HPDE6-E6E7 (cell line): ENCODE data around the gene ITGAD.

ENCODE experiments used
- DNase-seq: peaks from one replicate; pipeline ENCODE4 v3.0.0; 2011; ENCODE audit warnings: missing footprints; ENCODE audit errors: extremely low spot score

The ITGAD gene

GRCh38 chr16:31393056-31393455, at the start of gene ITGAD:
ITGAD (plus strand) TSS chr16:31393335; CDS start chr16:31393361, 26 bp downstream.
- no peak for DNase-seq

DNA sequence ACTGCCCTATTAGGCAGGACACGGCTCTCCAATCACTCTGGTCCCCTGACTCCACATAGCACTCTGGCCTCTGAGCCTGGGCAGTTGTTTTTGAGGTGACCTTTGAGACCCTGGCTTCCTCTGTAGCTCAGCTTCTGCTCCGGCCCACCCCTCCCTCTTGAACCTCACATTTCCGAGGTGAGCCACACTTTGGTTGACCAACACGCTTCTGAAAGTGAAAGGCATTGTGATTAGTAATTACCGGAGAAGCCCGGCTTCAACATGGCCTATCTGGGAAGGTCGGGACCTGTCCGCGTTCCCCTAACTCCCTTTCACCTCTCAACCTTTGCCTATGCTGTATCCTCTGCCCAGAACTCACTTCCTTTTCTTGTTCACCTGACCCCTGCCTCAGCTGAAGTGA, 48.4 kb upstream of the ITGAD start:
- no peak for DNase-seq

DNA sequence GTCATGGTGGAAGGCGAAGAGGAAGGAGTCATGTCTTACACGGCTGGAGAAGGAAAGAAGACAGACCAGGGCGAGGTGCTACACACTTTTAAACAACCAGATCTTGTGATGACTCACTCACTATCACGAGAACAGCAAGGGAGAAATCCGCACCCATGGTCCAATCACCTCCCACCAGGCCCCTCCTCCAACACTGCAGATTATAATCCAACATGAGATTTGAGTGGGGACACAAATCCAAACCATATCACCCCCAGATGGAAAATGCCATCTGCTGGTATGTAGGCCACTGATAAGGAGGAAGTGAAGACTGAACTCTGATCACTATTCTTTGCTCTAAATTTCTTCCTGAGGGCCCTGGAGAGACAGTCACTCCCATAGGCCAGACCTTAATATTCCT, 45.7 kb upstream of the ITGAD start:
- no peak for DNase-seq

GRCh38 chr16:31348579-31348978, 44.6 kb upstream of the ITGAD start:
- no peak for DNase-seq

GRCh38 chr16:31350275-31351005, 42.7 kb upstream of the ITGAD start:
- DNase-seq = no peak

DNA sequence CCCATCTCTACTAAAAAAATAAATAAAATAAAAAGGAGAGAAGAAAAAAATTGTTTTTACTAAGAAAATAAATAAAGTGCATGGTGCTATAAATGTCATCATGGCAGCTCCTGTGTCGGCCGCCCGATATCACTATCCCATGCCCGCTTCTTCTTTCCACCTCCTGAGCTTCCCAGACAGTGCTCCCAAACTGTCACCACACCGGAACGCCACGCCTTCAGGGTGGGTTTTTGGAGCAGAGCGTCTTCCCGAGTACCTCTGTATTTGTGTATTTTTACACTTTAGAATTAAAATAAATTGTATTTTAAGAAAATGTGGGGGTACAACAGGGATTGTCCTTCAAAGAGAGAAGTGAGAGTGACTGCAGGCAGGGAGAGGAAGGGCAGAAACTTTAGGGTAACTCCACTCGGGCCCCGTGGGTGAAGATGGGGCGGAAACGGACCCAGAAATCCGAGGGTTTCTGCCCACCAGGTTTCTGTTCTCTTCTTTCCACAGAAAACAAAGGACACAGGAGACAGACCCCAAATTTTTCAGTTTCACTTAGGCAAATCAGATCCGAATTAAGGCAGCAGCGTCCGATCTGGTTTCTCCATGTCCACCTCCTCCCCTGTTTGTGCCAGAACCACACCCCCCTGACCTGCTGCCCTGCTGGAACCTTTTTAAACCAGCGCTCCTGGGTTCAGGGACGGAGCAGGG, 41.7 kb upstream of the ITGAD start:
- no peak for DNase-seq

DNA sequence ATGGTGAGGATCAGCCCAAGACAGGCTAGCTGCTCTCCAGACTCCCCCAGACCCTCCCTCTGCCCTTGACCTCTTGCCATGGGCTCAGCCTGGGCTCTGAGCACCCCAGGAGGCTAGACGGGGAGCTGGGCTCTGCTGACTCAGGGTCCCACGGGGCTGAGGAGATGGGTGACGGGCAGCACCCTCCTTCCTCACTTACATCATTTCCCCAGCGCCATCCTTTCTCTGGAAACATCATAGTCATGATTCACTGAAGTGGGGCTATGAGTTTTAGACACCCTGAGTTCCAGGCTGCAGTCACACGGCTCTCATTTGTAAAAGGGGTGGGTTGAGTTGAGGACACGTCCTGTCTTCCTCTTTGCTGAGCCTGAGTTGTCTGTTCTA, 41.2 kb upstream of the ITGAD start:
- no peak for DNase-seq

GRCh38 chr16:31352376-31353115, 40.6 kb upstream of the ITGAD start:
- DNase-seq = no peak

DNA sequence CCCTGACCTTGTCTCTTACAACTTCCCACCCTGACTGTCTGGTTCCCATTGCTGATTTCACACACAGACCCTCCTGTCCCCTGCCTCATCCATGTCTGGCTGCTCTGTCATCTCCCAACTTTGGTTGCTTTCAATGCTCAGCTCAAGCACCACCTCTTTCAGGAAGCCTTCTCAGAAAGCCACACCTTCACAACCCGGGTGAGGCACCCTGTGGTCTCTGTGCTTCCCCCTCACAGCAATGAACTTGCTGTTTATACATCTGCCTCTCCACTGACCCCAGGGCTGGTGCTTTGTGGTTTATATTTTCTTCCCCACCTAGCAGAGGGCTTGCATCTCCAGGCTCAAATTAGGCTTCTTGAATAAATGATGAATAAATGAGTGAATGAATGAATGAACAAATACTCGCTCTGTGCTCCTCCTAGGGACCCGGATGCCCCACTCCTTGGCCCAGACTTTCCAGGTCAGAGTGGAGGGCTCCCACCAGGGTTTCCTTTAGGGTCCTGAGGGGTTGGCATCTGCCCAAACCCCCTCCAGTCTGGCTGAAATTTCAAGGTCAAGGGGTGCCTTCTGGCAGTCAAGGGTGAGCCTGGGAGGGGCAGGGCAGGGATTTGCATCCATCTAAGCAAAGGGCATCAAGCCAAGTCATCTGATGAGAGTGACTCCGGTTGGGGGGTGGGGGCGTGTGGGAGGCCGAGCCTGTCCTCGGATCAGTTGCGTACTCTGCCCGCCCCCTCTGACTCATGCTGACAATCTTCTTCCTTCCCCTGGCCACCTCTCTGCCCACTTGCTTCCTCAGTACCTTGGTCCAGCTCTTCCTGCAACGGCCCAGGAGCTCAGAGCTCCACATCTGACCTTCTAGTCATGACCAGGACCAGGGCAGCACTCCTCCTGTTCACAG, 38.5 kb upstream of the ITGAD start, which contains the start of gene ITGAX:
Gene ITGAX, plus strand, starts transcription at position 783 of the 898 bp plus-strand sequence. Its CDS starts 79 bp downstream, at position 862.
- DNase-seq = peak; percentile 34

- no peak for DNase-seq
These were observed 37.6 kb upstream of the ITGAD start for GRCh38 chr16:31355431-31356100.

DNA sequence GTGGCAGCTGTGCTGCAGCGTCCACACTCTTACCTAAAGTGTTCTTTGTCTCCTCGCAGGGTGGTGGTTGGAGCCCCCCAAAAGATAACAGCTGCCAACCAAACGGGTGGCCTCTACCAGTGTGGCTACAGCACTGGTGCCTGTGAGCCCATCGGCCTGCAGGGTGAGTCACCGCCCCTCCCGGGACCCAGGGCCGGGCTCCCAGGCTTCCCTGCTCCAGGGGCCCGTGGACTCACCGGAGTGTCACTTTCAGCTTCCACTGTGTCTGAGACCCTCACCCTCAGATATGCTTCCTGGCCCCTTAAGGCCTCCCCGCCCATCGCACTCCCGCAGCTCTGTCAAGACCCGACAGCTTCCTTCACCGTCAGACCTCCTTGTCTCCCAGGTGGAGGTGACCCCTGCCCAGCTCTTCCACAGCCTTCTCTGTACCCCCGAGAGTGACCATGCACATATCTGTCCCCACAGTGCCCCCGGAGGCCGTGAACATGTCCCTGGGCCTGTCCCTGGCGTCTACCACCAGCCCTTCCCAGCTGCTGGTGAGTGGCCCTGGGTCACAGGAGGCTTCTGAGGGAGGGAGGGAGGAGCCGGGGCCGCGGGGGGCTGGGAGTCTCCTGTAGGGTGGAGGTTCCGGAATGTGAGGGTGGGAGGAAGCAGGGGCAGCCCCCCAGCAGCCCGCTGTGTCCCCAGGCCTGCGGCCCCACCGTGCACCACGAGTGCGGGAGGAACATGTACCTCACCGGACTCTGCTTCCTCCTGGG, 36.4 kb upstream of the ITGAD start:
- no peak for DNase-seq

DNA sequence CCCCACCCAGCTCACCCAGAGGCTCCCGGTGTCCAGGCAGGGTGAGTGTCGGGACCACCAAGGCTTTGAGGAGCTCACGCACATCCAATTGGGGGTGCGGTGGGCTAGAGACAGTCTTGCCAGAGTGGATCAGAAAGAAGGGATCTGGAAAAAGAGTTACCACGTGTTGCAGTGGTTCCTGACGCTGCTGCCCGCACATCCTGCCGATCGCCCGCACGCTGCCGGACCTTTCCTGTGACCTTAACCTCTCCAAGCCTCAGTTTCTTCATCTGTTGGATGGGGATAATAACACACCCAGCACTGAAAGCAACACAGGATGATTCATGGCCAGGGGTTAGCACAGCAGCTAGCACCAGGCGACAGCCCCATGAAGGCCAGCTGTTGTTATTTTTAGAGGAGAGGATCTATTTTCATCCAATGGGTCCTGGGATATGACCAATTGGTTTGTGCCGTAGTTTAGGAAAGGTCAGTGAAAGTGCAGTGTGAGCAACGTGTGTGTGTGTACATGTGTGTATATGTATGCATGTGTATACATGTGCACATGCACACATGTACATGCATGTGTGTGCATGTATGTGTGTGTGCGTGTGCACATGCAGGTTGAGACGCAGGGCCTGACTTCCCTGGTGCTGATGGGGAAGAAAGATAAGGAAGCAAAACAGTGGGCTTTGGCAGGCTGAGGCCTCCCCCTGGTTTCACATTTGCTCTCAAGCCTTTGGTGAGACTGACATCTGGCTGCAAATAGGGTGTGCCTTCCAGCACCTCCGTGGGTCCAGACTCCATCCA, 35.6 kb upstream of the ITGAD start:
- DNase-seq = no peak

DNA sequence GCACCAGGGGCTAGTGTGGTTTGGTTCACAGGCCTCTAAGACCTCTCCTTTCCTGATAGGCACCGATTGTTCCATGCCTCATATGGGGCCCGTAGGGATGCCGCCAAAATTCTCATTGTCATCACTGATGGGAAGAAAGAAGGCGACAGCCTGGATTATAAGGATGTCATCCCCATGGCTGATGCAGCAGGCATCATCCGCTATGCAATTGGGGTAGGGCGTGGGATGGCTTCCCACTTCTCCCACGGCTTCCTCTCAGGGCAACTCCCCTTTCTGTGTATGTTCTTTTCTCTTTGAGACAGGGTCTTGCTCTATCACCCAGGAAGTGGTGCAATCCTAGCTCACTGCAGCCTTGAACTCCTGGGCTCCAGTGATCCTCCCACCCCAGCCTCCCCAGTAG, 32.9 kb upstream of the ITGAD start:
- no peak for DNase-seq

GRCh38 chr16:31361201-31362110, 31.7 kb upstream of the ITGAD start:
- DNase-seq = no peak

- DNase-seq = no peak
These were observed 30.4 kb upstream of the ITGAD start for GRCh38 chr16:31362476-31363405.

DNA sequence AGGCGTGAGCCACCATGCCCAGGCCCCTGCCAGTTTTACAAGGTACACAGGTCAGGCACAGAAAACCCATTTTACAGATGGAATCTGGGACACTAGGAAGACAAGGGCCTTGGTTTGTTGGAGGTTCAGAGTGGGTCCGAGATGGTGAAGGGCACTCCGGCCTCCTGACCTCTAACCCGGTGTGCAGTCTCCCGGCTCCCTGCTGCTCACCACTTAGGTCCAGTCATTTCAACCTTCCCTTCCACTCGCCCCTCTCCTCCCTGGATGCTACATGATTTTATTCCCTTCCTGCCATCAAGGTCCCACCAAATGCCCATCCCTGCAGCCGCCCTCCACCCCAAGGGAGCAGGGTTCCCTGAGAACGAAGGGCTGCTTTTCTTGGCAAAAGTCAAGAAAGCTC, 29.4 kb upstream of the ITGAD start:
- DNase-seq = no peak

DNA sequence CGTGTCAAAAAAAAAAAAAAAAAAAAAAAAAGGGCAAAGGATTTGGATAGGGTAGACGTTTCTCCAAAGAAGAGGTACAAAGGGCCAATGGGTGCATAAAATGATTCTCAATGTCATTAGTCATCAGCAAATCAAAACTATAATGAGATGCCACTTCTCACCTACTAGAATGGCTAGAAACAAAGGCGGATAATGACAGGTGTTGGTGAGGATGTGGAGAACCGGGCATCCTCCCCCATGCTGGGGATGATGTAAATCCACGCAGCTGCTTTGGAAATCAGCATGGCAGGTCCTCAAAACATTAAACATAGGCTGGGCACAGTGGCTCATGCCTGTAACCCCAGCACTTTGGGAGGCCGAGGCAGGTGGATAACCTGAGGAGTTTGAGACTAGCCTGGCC, 28.7 kb upstream of the ITGAD start:
- DNase-seq = no peak
